GM19372 (cell line): ENCODE results near the gene FBXO5.

Experiments used
- ATAC-seq: cut with Tn5 transposase; IDR thresholded peaks from one replicate; pipeline ENCODE4 v1.9.1; 2021; ENCODE audit warnings: mild to moderate bottlenecking, low read depth, moderate library complexity; ENCODE audit not compliant: unreplicated experiment

FBXO5 gene

DNA sequence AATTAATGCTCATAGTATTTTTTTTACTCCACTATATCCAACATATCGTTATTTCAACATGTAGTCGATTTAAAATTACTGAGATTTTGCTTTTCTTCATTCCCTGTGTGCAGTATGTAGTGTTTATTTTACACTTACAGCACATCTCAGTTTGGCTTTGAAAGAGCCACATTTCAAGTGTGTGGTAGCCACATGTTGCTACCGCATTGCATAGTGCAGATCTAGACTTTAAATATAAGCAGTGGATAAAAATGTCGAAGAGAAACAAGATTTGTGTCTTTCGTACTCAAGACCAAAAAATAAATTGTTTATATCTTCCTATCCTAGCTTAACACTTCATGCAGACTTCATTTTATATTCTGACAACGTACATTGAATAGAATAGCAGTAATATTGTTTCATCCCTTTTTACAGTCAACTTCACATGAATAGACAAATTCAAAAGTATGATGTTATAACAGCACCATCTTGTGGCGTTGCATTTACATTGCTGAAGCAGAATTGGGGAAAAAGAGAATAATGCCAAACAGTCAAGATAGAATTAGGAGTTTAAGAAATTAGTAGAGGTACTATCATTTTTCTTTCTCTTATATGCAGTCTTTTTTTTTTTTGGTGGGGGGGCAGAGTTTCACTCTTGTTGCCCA is 29.9 kb downstream of the FBXO5 start:
- no peak for ATAC-seq

DNA sequence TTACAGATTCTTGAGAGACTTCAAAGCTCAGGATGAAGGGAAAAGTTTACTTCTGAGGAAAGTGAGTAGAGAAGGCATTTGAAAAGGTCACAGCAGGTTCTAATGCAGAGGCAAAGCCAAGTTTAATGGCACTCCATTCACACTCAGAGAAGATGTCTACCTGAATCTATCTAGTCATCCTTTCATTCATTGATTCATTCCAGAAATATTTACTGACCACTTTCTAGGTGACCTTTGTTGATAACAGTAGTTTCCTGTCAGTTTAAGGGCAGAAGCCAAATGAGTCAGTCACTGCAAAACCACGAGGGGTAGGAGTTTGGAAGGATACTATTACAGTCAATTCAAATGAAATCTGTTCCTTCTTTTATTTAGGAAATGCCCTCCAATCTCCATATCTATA is 30.8 kb downstream of the FBXO5 start:
- ATAC-seq: no peak

DNA sequence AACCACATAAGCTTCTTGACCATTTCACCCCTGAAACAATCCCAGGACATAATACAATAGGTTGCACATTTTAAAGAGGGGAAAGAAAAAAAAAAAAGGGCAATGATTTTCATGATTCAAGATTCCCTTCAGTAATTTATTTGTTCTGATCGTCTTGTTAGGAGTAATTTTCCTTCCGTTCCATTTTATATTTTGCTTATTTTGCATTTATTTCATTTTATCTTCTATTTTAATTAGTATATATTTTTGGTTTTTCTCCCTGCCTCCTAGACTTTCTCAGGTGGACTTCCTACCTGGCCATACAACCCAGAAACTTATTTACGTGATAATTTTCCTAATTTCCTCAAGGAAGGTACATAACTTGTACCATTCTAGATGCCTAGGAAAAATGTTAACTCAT is 32.6 kb downstream of the FBXO5 start:
- ATAC-seq: no peak

DNA sequence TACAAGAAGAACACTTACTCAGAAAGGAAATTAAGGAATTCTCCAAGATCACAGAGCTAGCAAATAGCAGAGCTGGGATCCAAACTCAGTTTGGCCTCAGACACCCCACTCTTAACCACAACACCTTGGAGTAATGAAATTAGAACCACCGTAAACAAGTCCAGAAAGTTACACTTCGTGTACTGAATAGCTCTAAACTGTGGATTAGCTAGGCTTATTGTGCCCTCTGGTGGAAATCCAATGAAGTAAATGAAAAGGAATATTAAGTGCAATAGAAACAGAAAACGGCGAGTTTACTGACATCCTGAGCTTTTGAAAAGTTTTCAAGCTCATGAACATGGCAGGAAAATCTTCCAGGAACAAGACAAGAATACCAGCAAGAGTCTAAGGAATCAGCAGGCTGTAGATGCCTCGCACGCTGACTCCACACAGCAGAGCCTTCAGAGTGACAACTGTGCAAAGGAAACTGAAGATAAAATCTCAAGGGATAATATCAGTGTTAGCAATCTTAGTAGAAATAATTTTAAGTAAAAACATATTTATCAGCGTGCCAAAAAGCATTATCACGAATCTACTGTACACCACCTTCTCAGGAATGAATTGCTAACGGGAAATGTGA is 34.6 kb downstream of the FBXO5 start:
- peak; percentile 75 for ATAC-seq

DNA sequence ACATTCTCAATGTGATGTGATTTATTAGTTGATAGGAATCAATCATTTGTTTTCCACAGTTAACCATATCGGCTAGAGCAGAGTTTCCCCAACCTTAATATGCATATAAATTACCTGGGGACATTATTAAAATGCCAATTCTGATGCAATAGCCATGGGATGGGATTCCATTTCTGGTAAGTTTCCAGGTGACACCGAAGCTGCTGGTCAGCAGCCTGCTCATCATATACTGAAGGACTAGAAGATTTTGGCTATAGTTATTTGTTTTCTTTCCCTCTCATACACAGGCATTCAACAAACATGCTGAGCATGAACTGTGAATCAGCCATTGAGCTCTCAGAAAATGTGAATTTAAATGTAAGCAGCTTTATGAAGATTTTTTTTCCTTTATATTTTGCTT is 35.8 kb downstream of the FBXO5 start:
- no peak for ATAC-seq

DNA sequence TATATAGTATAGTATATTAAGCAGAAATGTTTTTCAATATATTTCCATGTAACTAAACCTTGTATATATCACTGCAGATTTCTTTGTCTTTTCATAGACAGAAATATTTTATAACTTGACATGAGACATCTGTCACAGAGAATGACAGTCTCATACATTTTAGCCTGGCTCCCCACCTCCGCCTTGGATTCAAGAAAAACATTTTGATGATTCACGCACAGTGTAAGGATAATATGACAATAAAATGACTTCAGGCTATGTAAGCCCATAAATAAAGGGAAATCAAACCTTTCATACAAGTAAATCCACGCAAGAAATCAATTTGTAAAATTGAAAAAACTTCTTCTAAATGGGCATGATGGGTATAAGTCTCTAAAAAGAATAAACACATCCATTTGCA is 36.4 kb downstream of the FBXO5 start:
- no peak for ATAC-seq

DNA sequence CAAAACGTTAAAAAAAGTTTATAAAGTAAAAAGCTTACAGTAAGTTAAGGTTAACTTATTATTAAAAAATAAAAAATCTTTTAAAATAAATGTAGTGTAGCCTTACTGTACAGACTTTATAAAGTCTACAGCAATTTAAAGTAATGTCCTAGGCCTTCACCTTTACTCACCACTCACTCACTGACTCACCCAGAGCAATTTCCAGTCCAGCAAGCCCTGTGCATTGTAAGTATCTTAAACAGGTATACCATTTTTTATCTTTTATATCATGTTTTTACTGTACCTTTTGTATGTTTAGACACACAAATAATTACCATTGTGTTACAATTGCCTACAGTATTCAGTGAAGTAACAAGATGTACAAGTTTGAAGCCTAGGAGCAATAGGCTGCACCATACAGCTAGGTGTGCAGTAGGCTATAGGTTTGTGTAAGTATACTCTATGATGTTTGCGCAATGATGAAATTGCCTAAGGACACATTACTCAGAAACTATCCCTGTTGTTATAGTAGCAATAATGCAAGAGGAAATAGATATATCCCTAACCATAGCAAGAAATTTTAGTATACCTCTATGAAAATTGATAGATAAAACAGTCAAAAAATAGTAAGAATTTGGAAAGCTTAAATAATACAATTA is 39.5 kb downstream of the FBXO5 start:
- no peak for ATAC-seq

DNA sequence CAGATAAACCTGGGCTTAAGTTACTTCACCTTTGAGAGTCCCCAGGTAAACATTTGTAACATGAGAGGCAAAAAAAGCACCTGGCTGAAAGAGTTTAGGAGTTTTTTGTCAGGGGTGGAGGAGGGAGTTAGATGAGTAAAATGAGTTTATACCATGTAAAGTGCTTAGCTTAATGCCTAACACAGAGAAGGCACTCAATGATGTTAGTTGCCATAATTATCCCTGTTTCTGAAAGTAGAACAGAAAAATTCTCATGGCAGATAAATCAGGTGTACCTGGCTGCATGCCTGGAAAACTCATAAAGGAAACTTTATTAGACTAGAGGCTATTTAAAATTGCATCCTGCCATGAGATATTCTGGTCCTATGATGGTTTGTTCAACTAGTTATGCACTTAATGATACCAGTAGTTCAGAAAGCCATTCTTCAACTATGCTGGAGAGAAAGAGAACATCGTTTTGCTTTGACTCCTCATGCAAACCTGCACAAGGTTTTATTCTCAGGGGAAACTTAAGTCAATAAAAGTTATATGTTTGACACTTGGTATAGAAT is 40.4 kb downstream of the FBXO5 start:
- no peak for ATAC-seq

DNA sequence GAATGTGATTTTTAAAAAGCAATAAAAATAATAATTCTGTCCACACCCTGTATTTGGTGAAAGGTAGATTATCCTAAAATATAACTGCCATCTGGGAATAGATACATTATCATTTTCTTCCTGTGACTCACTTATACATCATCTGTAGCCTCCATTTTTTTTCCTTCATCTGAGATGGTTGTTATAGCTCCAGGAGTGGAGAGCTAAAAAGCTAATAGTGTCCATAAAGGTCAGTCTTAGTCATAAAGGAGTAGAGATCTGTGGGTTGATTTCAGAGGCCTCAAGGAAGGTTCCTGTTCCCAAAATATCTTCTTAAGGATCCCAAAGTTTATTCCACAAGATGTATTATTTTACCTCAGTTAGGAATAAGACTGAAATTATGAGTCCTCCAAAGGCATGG is 41.1 kb downstream of the FBXO5 start:
- no peak for ATAC-seq

DNA sequence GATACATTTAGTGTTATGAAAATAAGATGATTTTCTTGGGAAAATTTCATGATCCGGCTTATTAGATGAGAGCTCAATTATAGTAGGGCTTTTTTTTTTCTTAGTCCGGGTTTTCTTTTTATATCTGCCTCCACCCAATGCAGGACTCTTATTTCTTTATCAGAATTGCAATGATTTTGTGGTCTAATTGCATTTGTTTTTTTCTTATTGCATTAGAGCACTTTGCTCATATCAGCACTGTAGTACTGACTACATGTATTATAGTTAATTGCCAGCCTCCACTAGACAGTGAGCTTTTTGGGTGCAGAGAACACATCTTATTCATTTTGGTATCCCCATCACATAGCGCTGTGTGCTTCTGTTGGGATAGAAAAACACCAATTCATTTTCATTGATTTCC is 50.0 kb downstream of the FBXO5 start:
- no peak for ATAC-seq

DNA sequence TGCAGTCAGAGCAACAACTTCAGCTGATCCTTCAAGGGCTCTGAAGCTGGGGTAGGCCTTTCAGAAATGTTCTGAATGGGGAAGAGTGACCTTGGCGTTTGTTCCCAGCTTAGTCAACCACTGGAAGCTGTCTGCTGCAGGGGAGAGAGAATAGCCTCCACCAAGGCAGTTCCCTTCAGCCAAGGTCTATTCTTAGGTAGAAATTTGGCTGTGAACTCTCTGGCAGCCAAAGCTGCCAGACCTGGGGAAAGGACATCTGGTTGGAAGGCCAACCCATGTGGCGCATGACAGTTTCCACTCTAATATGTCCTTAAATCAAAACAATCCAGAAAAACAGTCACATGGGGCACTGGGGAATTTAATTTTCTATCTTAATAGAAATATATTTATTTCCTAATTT is 60.1 kb downstream of the FBXO5 start:
- ATAC-seq: no peak
